Neural crest cell (in vitro differentiated cells): ENCODE results near the gene MCRIP1. TPM values are rescaled to one million over a fixed set of nuclear protein-coding genes. Genes with fewer than 3 reads are reported as not detected.

Source experiments
- DNase-seq: peaks from one replicate; pipeline ENCODE4 v3.0.0; 2021; ENCODE audit warnings: low read depth, mixed read lengths, low spot score
- H3K27ac Mint-ChIP-seq: one replicate; pipeline ENCODE4 v1.8.0; 2021; ENCODE audit warnings: mild to moderate bottlenecking, mixed read lengths; ENCODE audit not compliant: unreplicated experiment
- H3K27me3 Mint-ChIP-seq: 2 replicates; pipeline ENCODE4 v1.8.0; 2021; ENCODE audit warnings: low read depth, mild to moderate bottlenecking, mixed read lengths
- H3K36me3 Mint-ChIP-seq: 2 replicates; pipeline ENCODE4 v1.8.0; 2021; ENCODE audit warnings: low read depth, mild to moderate bottlenecking, mixed read lengths
- H3K4me1 Mint-ChIP-seq: 2 replicates; pipeline ENCODE4 v1.8.0; 2021; ENCODE audit warnings: mixed read lengths
- H3K4me3 Mint-ChIP-seq: one replicate; pipeline ENCODE4 v1.8.0; 2021; ENCODE audit warnings: mild to moderate bottlenecking, mixed read lengths
- H3K9me3 Mint-ChIP-seq: 2 replicates; pipeline ENCODE4 v1.8.0; 2021; ENCODE audit warnings: mixed read lengths
- CTCF ChIP-seq: fragments of 200-600 bp; sonication (generic); conservative IDR thresholded peaks from 2 replicates; pipeline ENCODE4 v1.5.0; 2021; ENCODE audit warnings: antibody characterized with exemption, mild to moderate bottlenecking
- total RNA-seq: library from RNA; stranded (reverse); gene quantifications from 2 replicates; pipeline ENCODE4 v1.2.1, GENCODE V29; 2021

Gene MCRIP1
- total RNA-seq, 1 donor from 2014 or later, result 200 TPM

GRCh38 chr17:81822312-81822637 lies 10.8 kb downstream of the MCRIP1 start:
- Mint-ChIP-seq H3K9me3 (no peaks in the 10 kb centered on the region), H3K27me3 (peaks cover 10% of the 10 kb centered on the region), H3K36me3 (no peaks in the 10 kb centered on the region), H3K4me1 (peaks cover 9% of the 10 kb centered on the region), H3K27ac (no peak overlapping the region), H3K4me3 (no peak overlapping the region)
- no peak for TF ChIP-seq CTCF
- no peak for DNase-seq

- peaks cover 12% of the 10 kb centered on the region for H3K27me3 Mint-ChIP-seq
- DNase-seq, result peak; percentile 38
- peak; percentile 50 for TF ChIP-seq CTCF
- H3K4me1 Mint-ChIP-seq, result peaks cover 9% of the 10 kb centered on the region
- no peak overlapping the region for H3K27ac Mint-ChIP-seq
- H3K4me3 Mint-ChIP-seq, result no peak overlapping the region
- no peaks in the 10 kb centered on the region for H3K36me3 Mint-ChIP-seq
- H3K9me3 Mint-ChIP-seq, result no peaks in the 10 kb centered on the region
These were observed 11.3 kb downstream of the MCRIP1 start for GRCh38 chr17:81821603-81822311.

GRCh38 chr17:81821147-81821546 lies 11.9 kb downstream of the MCRIP1 start:
- Mint-ChIP-seq H3K4me1 (peaks cover 10% of the 10 kb centered on the region), H3K36me3 (no peaks in the 10 kb centered on the region), H3K9me3 (no peaks in the 10 kb centered on the region), H3K27me3 (peaks cover 14% of the 10 kb centered on the region), H3K27ac (no peak overlapping the region), H3K4me3 (no peak overlapping the region)
- DNase-seq, result no peak
- TF ChIP-seq CTCF, result no peak

- no peaks in the 10 kb centered on the region for H3K36me3 Mint-ChIP-seq
- H3K27me3 Mint-ChIP-seq, result peaks cover 16% of the 10 kb centered on the region
- H3K9me3 Mint-ChIP-seq, result no peaks in the 10 kb centered on the region
- no peak overlapping the region for H3K27ac Mint-ChIP-seq
- no peak overlapping the region for H3K4me3 Mint-ChIP-seq
- TF ChIP-seq CTCF, result no peak
- DNase-seq, result no peak
- peaks cover 9% of the 10 kb centered on the region for H3K4me1 Mint-ChIP-seq
These were observed 13.4 kb downstream of the MCRIP1 start for GRCh38 chr17:81819708-81820107.

- no peaks in the 10 kb centered on the region for H3K9me3 Mint-ChIP-seq
- no peaks in the 10 kb centered on the region for H3K36me3 Mint-ChIP-seq
- H3K27ac Mint-ChIP-seq, result no peak overlapping the region
- no peak for DNase-seq
- peaks cover 16% of the 10 kb centered on the region for H3K27me3 Mint-ChIP-seq
- no peak overlapping the region for H3K4me3 Mint-ChIP-seq
- no peak for TF ChIP-seq CTCF
- H3K4me1 Mint-ChIP-seq, result peaks cover 9% of the 10 kb centered on the region
These were observed 15.3 kb downstream of the MCRIP1 start for GRCh38 chr17:81817758-81818147.

GRCh38 chr17:81815646-81815986 lies 17.5 kb downstream of the MCRIP1 start:
- peaks cover 16% of the 10 kb centered on the region for H3K27me3 Mint-ChIP-seq
- H3K9me3 Mint-ChIP-seq, result no peaks in the 10 kb centered on the region
- H3K36me3 Mint-ChIP-seq, result no peaks in the 10 kb centered on the region
- no peak overlapping the region for H3K4me3 Mint-ChIP-seq
- peaks cover 9% of the 10 kb centered on the region for H3K4me1 Mint-ChIP-seq
- H3K27ac Mint-ChIP-seq, result no peak overlapping the region
- no peak for DNase-seq
- TF ChIP-seq CTCF, result no peak
